Measurements from ENCODE around the gene SMPX.

SMPX gene

GRCh38 chrX:21757960-21758359, at the start of gene SMPX:
TSS of gene SMPX (minus strand) at chrX:21758116. CDS start at chrX:21754290, 3,826 bp downstream.
- no peak for DNase-seq
- Histone ChIP-seq H3K9me3 (ENCODE audit: severe bottlenecking) (no peaks in the 10 kb centered on the region), H3K36me3 (no peaks in the 10 kb centered on the region), H3K4me3 (ENCODE audit: low read depth, low read length) (no peak within 1 kb of the TSS), H3K27me3 (ENCODE audit: insufficient read depth, low read depth, severe bottlenecking) (no peaks in the 10 kb centered on the region), H3K27ac (no peak within 1 kb of the TSS)
- no peak for TF ChIP-seq CTCF (IDR thresholded peaks at IDR 0.05; ENCODE audit: low read depth, low read length)

- no peak for TF ChIP-seq CTCF (IDR thresholded peaks at IDR 0.05; ENCODE audit: low read depth, low read length)
- no peaks in the 10 kb centered on the region for H3K9me3 ChIP-seq (ENCODE audit: severe bottlenecking)
- H3K36me3 ChIP-seq, result no peaks in the 10 kb centered on the region
- H3K27me3 ChIP-seq (ENCODE audit: insufficient read depth, low read depth, severe bottlenecking), result no peaks in the 10 kb centered on the region
- no peak overlapping the region for H3K4me3 ChIP-seq (ENCODE audit: low read depth, low read length)
- DNase-seq, result no peak
- no peak overlapping the region for H3K27ac ChIP-seq
These were observed 48.8 kb upstream of the SMPX start for GRCh38 chrX:21806691-21807090.

GRCh38 chrX:21802839-21803238, 44.9 kb upstream of the SMPX start:
- H3K27ac ChIP-seq, result no peak overlapping the region
- no peak for TF ChIP-seq CTCF (IDR thresholded peaks at IDR 0.05; ENCODE audit: low read depth, low read length)

GRCh38 chrX:21802054-21802670, 44.2 kb upstream of the SMPX start:
- Histone ChIP-seq H3K4me3 (ENCODE audit: low read depth, low read length) (no peak overlapping the region), H3K36me3 (no peaks in the 10 kb centered on the region), H3K27ac (no peak overlapping the region), H3K9me3 (ENCODE audit: severe bottlenecking) (no peaks in the 10 kb centered on the region), H3K27me3 (ENCODE audit: insufficient read depth, low read depth, severe bottlenecking) (no peaks in the 10 kb centered on the region)
- TF ChIP-seq CTCF (IDR thresholded peaks at IDR 0.05; ENCODE audit: low read depth, low read length), result no peak
- no peak for DNase-seq

More at GRCh38 chrX:21802839-21803238, 44.9 kb upstream of the SMPX start:
- H3K4me3 ChIP-seq (ENCODE audit: low read depth, low read length), result no peak overlapping the region
- H3K9me3 ChIP-seq (ENCODE audit: severe bottlenecking), result no peaks in the 10 kb centered on the region
- H3K36me3 ChIP-seq, result no peaks in the 10 kb centered on the region
- H3K27me3 ChIP-seq (ENCODE audit: insufficient read depth, low read depth, severe bottlenecking), result no peaks in the 10 kb centered on the region
- no peak for DNase-seq

GRCh38 chrX:21800344-21800770, 42.4 kb upstream of the SMPX start:
- Histone ChIP-seq H3K36me3 (no peaks in the 10 kb centered on the region), H3K9me3 (ENCODE audit: severe bottlenecking) (no peaks in the 10 kb centered on the region), H3K4me3 (ENCODE audit: low read depth, low read length) (no peak overlapping the region), H3K27ac (no peak overlapping the region), H3K27me3 (ENCODE audit: insufficient read depth, low read depth, severe bottlenecking) (no peaks in the 10 kb centered on the region)
- no peak for DNase-seq
- TF ChIP-seq CTCF (IDR thresholded peaks at IDR 0.05; ENCODE audit: low read depth, low read length), result no peak

GRCh38 chrX:21799767-21800166, 41.9 kb upstream of the SMPX start:
- no peak for TF ChIP-seq CTCF (IDR thresholded peaks at IDR 0.05; ENCODE audit: low read depth, low read length)
- no peak for DNase-seq
- no peak overlapping the region for H3K4me3 ChIP-seq (ENCODE audit: low read depth, low read length)
- H3K27ac ChIP-seq, result no peak overlapping the region
- H3K36me3 ChIP-seq, result no peaks in the 10 kb centered on the region
- no peaks in the 10 kb centered on the region for H3K9me3 ChIP-seq (ENCODE audit: severe bottlenecking)
- no peaks in the 10 kb centered on the region for H3K27me3 ChIP-seq (ENCODE audit: insufficient read depth, low read depth, severe bottlenecking)

Data from WERI-Rb-1 (cell line).